Epidermal melanocyte (primary cell): ENCODE measurements around the gene METTL27.
"Not testable (repeated sequence)": the region's sequence is repeated elsewhere in the genome, so short reads cannot be mapped to it uniquely, and the experiment has no call there.

ENCODE experiments used
- DNase-seq: peaks from one replicate; pipeline ENCODE4 v3.0.0; 2011; ENCODE audit warnings: low spot score; ENCODE audit not compliant: insufficient read length

METTL27 gene

GRCh38 chr7:73821597-73822285 is 20.6 kb downstream of the METTL27 start:
- not testable (repeated sequence) for DNase-seq

- DNase-seq = no peak
Observed at GRCh38 chr7:73820013-73820412, 22.3 kb downstream of the METTL27 start.

GRCh38 chr7:73817121-73817520 is 25.2 kb downstream of the METTL27 start:
- DNase-seq = no peak

GRCh38 chr7:73815436-73815835 is 26.9 kb downstream of the METTL27 start:
- no peak for DNase-seq

GRCh38 chr7:73812996-73813395 is 29.3 kb downstream of the METTL27 start:
- DNase-seq = no peak

- DNase-seq = no peak
Observed at GRCh38 chr7:73811760-73812168, 30.6 kb downstream of the METTL27 start.

GRCh38 chr7:73810998-73811360 is 31.3 kb downstream of the METTL27 start:
- DNase-seq = no peak

GRCh38 chr7:73809467-73809951 is 32.8 kb downstream of the METTL27 start:
- no peak for DNase-seq

- no peak for DNase-seq
Observed at GRCh38 chr7:73802459-73802858, 39.9 kb downstream of the METTL27 start.

GRCh38 chr7:73801577-73801976 is 40.7 kb downstream of the METTL27 start:
- DNase-seq = no peak

GRCh38 chr7:73799282-73800141 is 42.8 kb downstream of the METTL27 start:
- DNase-seq = no peak

- not testable (repeated sequence) for DNase-seq
Observed at GRCh38 chr7:73797176-73797575, 45.1 kb downstream of the METTL27 start.

- not testable (repeated sequence) for DNase-seq
Observed at GRCh38 chr7:73796656-73797055, 45.7 kb downstream of the METTL27 start.

- DNase-seq = not testable (repeated sequence)
Observed at GRCh38 chr7:73795188-73795587, 47.1 kb downstream of the METTL27 start.

GRCh38 chr7:73791170-73791690 is 51.1 kb downstream of the METTL27 start:
- not testable (repeated sequence) for DNase-seq

GRCh38 chr7:73789051-73789450 is 53.3 kb downstream of the METTL27 start:
- DNase-seq = no peak

- not testable (repeated sequence) for DNase-seq
Observed at GRCh38 chr7:73787786-73788048, 54.6 kb downstream of the METTL27 start.

GRCh38 chr7:73786588-73786987 is 55.7 kb downstream of the METTL27 start:
- DNase-seq = no peak
